ENCODE results near the gene AHDC1.

Gene AHDC1

DNA sequence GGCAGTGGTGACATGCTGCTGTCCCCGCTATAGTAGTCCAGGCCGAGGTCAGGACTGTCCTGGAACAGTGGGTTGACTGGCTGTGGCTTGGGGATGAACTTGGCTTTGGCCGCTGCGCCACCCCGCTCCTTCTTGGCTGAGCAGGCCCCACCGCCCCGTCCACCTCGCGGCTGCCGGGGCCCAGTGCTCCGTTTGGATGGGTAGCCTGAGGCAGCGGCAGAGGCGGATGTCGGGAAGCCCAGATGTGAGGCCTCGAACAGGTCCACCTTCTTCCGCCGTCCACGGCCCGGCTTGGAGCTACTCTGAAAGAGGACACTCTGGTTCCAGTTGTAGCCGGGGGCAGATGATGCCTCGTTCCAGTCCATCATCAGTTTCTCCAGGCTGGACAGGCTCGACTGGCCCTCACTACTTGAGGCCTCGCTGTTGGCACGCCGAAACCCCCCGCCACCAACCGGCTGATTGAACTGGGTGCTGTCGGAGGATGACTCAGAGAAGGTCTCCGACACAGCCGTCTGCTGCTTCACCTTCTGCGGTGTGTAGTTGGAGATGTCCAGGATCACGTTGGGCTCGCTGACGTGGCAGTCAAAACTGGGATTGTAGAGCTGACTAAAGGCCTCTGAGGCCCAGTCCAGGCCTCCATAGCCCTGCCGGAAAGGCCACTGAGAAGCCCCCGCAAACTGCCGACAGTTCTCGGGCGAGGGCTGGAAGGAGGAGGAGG lies 55.6 kb downstream of the AHDC1 start:
- no peak overlapping the region for H3K4me2 ChIP-seq (ENCODE audit: low read length)

DNA sequence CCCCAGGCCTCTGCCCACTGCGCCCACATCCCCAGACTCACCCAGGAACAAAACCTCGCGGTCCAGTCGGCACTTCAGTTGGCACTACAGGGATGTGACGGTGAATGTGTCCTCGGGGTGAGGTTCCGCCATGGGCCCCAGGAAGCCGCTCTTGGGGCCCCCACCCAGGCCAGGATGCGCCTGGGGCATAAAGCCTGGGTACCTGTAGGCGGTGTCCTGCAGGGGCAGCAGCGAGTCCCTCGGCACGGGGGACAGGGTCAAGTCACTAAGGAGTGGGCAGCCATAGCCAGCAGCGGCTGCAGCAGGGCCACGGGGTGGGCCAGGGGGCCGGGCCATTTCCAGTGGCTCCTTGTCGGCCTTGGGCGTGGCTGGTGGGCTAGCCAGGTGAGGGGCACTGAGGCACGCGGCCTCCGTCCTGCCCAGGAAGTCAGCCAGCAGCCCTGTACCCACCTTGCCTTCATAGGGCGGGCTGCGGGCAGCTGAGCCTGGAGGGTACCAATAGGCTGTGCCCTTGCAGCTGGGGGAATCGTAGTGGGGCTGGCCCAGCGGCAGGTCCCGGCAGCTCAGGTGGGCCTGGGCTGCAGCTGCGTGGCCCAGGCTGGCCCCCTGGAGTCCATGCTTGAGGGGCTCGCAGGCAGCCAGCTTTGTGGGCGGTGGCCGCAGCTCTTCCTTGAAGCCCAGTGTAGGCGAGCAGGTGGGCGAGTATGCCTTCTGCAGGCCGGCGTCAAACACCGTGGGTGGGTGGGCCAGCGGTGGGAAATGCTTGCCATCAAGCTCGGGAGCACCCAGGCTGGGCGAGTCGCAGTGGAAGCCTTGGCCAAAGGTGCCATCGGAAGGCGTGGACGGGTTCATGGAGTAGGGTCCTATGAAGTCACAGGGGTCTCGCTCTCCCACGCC lies 56.5 kb downstream of the AHDC1 start:
- no peaks in the 10 kb centered on the region for H3K9me3 ChIP-seq (ENCODE audit: control insufficient read depth, insufficient read depth, low read length)
- H3K4me1 ChIP-seq (ENCODE audit: control insufficient read depth, low read length) = no peaks in the 10 kb centered on the region
- H3K9me2 ChIP-seq (replicated peaks; ENCODE audit: control insufficient read depth, low read length) = no peaks in the 10 kb centered on the region
- no peaks in the 10 kb centered on the region for H3K27me3 ChIP-seq (ENCODE audit: control insufficient read depth, low read length)
- H3K4me3 ChIP-seq (ENCODE audit: low read length) = no peak overlapping the region
- no peak for TF ChIP-seq EZH2phosphoT487 (IDR thresholded peaks at IDR 0.05; ENCODE audit: borderline replicate concordance, low read length)
- TF ChIP-seq, protein P1, sequence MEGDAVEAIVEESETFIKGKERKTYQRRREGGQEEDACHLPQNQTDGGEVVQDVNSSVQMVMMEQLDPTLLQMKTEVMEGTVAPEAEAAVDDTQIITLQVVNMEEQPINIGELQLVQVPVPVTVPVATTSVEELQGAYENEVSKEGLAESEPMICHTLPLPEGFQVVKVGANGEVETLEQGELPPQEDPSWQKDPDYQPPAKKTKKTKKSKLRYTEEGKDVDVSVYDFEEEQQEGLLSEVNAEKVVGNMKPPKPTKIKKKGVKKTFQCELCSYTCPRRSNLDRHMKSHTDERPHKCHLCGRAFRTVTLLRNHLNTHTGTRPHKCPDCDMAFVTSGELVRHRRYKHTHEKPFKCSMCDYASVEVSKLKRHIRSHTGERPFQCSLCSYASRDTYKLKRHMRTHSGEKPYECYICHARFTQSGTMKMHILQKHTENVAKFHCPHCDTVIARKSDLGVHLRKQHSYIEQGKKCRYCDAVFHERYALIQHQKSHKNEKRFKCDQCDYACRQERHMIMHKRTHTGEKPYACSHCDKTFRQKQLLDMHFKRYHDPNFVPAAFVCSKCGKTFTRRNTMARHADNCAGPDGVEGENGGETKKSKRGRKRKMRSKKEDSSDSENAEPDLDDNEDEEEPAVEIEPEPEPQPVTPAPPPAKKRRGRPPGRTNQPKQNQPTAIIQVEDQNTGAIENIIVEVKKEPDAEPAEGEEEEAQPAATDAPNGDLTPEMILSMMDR (IDR thresholded peaks at IDR 0.05; ENCODE audit: low read depth, low read length, poor library complexity, severe bottlenecking) = peak; percentile 24
- H3K79me2 ChIP-seq (ENCODE audit: control insufficient read depth, low read length) = no peaks in the 10 kb centered on the region
- H3F3A ChIP-seq (ENCODE audit: control insufficient read depth, insufficient read depth) = no peaks in the 10 kb centered on the region
- H3K36me3 ChIP-seq (ENCODE audit: control insufficient read depth, low read length) = no peaks in the 10 kb centered on the region
- H4K20me1 ChIP-seq (ENCODE audit: control insufficient read depth, insufficient read depth, low read depth, low read length) = no peaks in the 10 kb centered on the region
- H3K4me2 ChIP-seq (ENCODE audit: low read length) = no peak overlapping the region
- no peak overlapping the region for H3K27ac ChIP-seq (ENCODE audit: low read depth, low read length)

More for the DNA sequence above, 55.6 kb downstream of the AHDC1 start:
- Histone ChIP-seq H3K27ac (ENCODE audit: low read depth, low read length) (no peak overlapping the region), H3F3A (ENCODE audit: control insufficient read depth, insufficient read depth) (no peaks in the 10 kb centered on the region), H3K79me2 (ENCODE audit: control insufficient read depth, low read length) (no peaks in the 10 kb centered on the region), H3K27me3 (ENCODE audit: control insufficient read depth, low read length) (no peaks in the 10 kb centered on the region), H3K9me2 (replicated peaks; ENCODE audit: control insufficient read depth, low read length) (no peaks in the 10 kb centered on the region), H3K9me3 (ENCODE audit: control insufficient read depth, insufficient read depth, low read length) (no peaks in the 10 kb centered on the region), H4K20me1 (ENCODE audit: control insufficient read depth, insufficient read depth, low read depth, low read length) (no peaks in the 10 kb centered on the region), H3K4me1 (ENCODE audit: control insufficient read depth, low read length) (no peaks in the 10 kb centered on the region), H3K4me3 (ENCODE audit: low read length) (no peak overlapping the region), H3K36me3 (ENCODE audit: control insufficient read depth, low read length) (no peaks in the 10 kb centered on the region)
- TF ChIP-seq EZH2phosphoT487 (IDR thresholded peaks at IDR 0.05; ENCODE audit: borderline replicate concordance, low read length) = no peak
- TF ChIP-seq, protein P1 (IDR thresholded peaks at IDR 0.05; ENCODE audit: low read depth, low read length, poor library complexity, severe bottlenecking) = no peak

DNA sequence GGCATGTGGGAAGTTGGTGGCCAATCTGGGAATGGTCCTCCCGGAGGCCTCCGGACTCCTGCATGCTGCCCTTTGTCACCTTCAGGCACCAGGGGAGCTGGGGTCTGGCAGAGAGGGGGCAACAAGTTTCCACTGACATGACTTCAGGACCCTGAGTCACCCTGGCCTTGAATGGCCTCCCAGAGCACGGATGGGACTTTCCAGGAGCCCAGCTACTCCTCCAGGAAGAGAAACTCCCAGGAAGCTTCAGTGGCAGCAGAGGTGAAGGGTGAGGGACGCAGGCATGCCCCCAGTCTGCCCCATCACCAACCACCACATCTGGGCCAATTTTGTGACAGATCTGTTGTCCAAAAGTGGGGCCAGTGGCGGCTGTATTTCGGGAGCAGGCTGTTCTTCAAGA lies 58.1 kb downstream of the AHDC1 start:
- Histone ChIP-seq H3K27ac (ENCODE audit: low read depth, low read length) (no peak overlapping the region), H3F3A (ENCODE audit: control insufficient read depth, insufficient read depth) (no peaks in the 10 kb centered on the region), H3K4me2 (ENCODE audit: low read length) (no peak overlapping the region), H3K79me2 (ENCODE audit: control insufficient read depth, low read length) (no peaks in the 10 kb centered on the region), H3K27me3 (ENCODE audit: control insufficient read depth, low read length) (no peaks in the 10 kb centered on the region), H3K9me3 (ENCODE audit: control insufficient read depth, insufficient read depth, low read length) (no peaks in the 10 kb centered on the region), H3K4me1 (ENCODE audit: control insufficient read depth, low read length) (no peaks in the 10 kb centered on the region), H3K4me3 (ENCODE audit: low read length) (no peak overlapping the region), H3K36me3 (ENCODE audit: control insufficient read depth, low read length) (no peaks in the 10 kb centered on the region), H4K20me1 (ENCODE audit: control insufficient read depth, insufficient read depth, low read depth, low read length) (no peaks in the 10 kb centered on the region), H3K9me2 (replicated peaks; ENCODE audit: control insufficient read depth, low read length) (no peaks in the 10 kb centered on the region)
- TF ChIP-seq, protein P1 (IDR thresholded peaks at IDR 0.05; ENCODE audit: low read depth, low read length, poor library complexity, severe bottlenecking) = no peak
- TF ChIP-seq EZH2phosphoT487 (IDR thresholded peaks at IDR 0.05; ENCODE audit: borderline replicate concordance, low read length) = no peak
